Measurements from ENCODE around the gene ENDOU. TPM values are rescaled to one million over a fixed set of nuclear protein-coding genes. Genes with fewer than 3 reads are reported as not detected.

The ENDOU gene
- total RNA-seq, 2 experiments from 2014 or later = 0.19 TPM; not detected in 1

DNA sequence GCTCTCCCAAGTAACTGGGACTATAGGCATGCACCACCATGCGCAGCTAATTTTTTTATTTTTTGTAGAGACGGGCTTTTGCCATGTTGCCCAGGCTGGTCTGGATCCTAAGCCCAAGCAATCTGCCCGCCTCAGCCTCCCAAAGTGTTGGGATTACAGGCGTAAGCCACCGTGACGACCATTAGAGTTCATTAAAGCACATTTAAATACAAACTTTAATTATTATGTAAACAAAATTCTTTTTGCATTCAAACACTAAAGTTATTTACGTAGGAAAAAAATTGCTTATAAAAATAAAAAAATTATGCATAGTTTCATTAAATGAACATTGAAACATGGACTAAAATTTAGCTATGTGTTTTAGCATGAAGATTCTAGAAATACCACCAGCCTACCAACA, 26.7 kb downstream of the ENDOU start:
- no peaks in the 10 kb centered on the region for H3K9me2 ChIP-seq (ENCODE audit: insufficient read depth, low read length)
- no peak for DNase-seq (ENCODE audit: low spot score)
- intact Hi-C loops (cut with micrococcal nuclease; ENCODE audit: unreplicated experiment) = no loop called here
- no peak overlapping the region for H3K4me2 ChIP-seq (ENCODE audit: low read length)
- ChIA-PET CTCF (ENCODE audit: unreplicated experiment) (no interaction called here), POLR2A (interaction anchor here (0.8 kb wide), 1 partner anchor 13 kb away, joined by 4 read pairs; no protein-coding TSS in a partner anchor)
- H3K36me3 ChIP-seq (ENCODE audit: insufficient read depth, low read length) = peaks cover 86% of the 10 kb centered on the region
- H3K27ac ChIP-seq (ENCODE audit: low read depth, low read length, poor library complexity, severe bottlenecking) = no peak overlapping the region
- BruUV-seq (replicated peaks) = no TSS peak
- H4K20me1 ChIP-seq (ENCODE audit: insufficient read depth, low read length) = no peaks in the 10 kb centered on the region
- no peak for TF ChIP-seq EZH2phosphoT487 (IDR thresholded peaks at IDR 0.05; ENCODE audit: borderline replicate concordance, low read depth, low read length)
- TF ChIP-seq, protein P1, sequence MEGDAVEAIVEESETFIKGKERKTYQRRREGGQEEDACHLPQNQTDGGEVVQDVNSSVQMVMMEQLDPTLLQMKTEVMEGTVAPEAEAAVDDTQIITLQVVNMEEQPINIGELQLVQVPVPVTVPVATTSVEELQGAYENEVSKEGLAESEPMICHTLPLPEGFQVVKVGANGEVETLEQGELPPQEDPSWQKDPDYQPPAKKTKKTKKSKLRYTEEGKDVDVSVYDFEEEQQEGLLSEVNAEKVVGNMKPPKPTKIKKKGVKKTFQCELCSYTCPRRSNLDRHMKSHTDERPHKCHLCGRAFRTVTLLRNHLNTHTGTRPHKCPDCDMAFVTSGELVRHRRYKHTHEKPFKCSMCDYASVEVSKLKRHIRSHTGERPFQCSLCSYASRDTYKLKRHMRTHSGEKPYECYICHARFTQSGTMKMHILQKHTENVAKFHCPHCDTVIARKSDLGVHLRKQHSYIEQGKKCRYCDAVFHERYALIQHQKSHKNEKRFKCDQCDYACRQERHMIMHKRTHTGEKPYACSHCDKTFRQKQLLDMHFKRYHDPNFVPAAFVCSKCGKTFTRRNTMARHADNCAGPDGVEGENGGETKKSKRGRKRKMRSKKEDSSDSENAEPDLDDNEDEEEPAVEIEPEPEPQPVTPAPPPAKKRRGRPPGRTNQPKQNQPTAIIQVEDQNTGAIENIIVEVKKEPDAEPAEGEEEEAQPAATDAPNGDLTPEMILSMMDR (conservative IDR thresholded peaks at IDR 0.05; ENCODE audit: low read length) = no peak
- no peak overlapping the region for H3K4me3 ChIP-seq (ENCODE audit: low read depth, low read length, poor library complexity, severe bottlenecking)
- no peak overlapping the region for H2AFZ ChIP-seq (ENCODE audit: low read length)
- H3K4me1 ChIP-seq (ENCODE audit: insufficient read depth, low read length, poor library complexity, severe bottlenecking) = peaks cover 12% of the 10 kb centered on the region
- peaks cover 27% of the 10 kb centered on the region for H3K79me2 ChIP-seq (ENCODE audit: insufficient read depth, low read depth, low read length)
- no peaks in the 10 kb centered on the region for H3K9me3 ChIP-seq (ENCODE audit: low read length)

DNA sequence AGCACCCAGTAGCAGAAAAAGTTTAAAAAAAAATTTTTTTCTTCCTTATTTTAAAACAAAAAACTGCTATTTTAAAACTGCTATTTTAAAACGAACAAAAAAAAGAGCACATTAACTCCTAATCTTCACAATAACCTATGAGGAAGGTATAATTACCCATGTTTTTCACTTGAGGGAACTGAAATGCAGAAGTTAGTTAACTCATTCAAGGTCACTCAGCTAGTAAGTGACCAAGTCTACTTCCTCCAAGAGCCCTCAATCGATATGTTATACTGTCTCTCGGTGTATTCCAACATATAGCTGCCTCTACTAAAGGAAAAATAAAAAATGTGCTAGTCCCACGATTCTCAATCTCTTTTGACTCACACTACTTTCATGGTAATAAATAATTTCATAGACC, 27.2 kb downstream of the ENDOU start:
- POLR2A ChIA-PET = interaction anchor here (0.7 to 0.8 kb wide), 4 partner anchors 11 to 1178 kb away, joined by 3 to 4 read pairs (median 3); no protein-coding TSS in a partner anchor
- 0 out of 2 replicates have a peak overlapping the region, but pooled peaks have one; percentile 14 for H3K4me2 ChIP-seq (ENCODE audit: low read length)
- no TSS peak for BruUV-seq (replicated peaks)

DNA sequence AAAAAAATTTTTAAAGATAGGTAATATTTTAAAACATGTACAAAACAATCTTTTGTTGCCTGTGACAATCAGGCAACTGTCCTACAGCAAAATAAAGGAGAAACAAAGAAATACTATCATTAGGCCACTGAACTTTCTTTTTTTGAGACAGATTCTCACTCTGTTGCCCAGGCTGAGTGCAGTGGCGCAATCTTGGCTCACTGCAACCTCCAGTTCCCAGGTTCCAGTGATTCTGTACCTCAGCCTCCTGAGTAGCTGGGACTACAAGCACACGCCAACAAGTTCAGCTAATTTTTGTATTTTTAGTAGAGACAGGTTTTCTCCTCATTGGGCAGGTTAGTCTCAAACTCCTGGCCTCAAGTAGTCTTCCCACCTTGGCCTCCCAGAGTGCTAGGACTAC, 36.1 kb downstream of the ENDOU start:
- no peaks in the 10 kb centered on the region for H3K4me1 ChIP-seq (ENCODE audit: insufficient read depth, low read length, poor library complexity, severe bottlenecking)
- POLR2A ChIA-PET = no interaction called here
- H3K9me2 ChIP-seq (ENCODE audit: insufficient read depth, low read length) = no peaks in the 10 kb centered on the region
- H3K4me3 ChIP-seq (ENCODE audit: low read depth, low read length, poor library complexity, severe bottlenecking) = no peak overlapping the region
- H3K4me2 ChIP-seq (ENCODE audit: low read length) = no peak overlapping the region
- no peak for DNase-seq (ENCODE audit: low spot score)
- H3K27ac ChIP-seq (ENCODE audit: low read depth, low read length, poor library complexity, severe bottlenecking) = no peak overlapping the region
- no peaks in the 10 kb centered on the region for H3K79me2 ChIP-seq (ENCODE audit: insufficient read depth, low read depth, low read length)
- peaks cover 82% of the 10 kb centered on the region for H3K36me3 ChIP-seq (ENCODE audit: insufficient read depth, low read length)
- H3K9me3 ChIP-seq (ENCODE audit: low read length) = no peaks in the 10 kb centered on the region
- no peak overlapping the region for H2AFZ ChIP-seq (ENCODE audit: low read length)
- H4K20me1 ChIP-seq (ENCODE audit: insufficient read depth, low read length) = no peaks in the 10 kb centered on the region
- no TSS peak for BruUV-seq (replicated peaks)
- CTCF ChIA-PET (ENCODE audit: unreplicated experiment) = no interaction called here
- intact Hi-C loops (cut with micrococcal nuclease; ENCODE audit: unreplicated experiment) = loop anchor here (5.0 kb wide), 1 partner anchor 657 kb away; no protein-coding TSS in a partner anchor
- no peak for TF ChIP-seq EZH2phosphoT487 (IDR thresholded peaks at IDR 0.05; ENCODE audit: borderline replicate concordance, low read depth, low read length)
- TF ChIP-seq, protein P1 (conservative IDR thresholded peaks at IDR 0.05; ENCODE audit: low read length) = no peak

More for the DNA sequence above, 27.2 kb downstream of the ENDOU start:
- Histone ChIP-seq H3K36me3 (ENCODE audit: insufficient read depth, low read length) (peaks cover 86% of the 10 kb centered on the region), H3K27ac (ENCODE audit: low read depth, low read length, poor library complexity, severe bottlenecking) (no peak overlapping the region), H4K20me1 (ENCODE audit: insufficient read depth, low read length) (no peaks in the 10 kb centered on the region), H3K9me2 (ENCODE audit: insufficient read depth, low read length) (no peaks in the 10 kb centered on the region), H3K79me2 (ENCODE audit: insufficient read depth, low read depth, low read length) (peaks cover 21% of the 10 kb centered on the region), H3K4me1 (ENCODE audit: insufficient read depth, low read length, poor library complexity, severe bottlenecking) (peaks cover 8% of the 10 kb centered on the region), H3K9me3 (ENCODE audit: low read length) (no peaks in the 10 kb centered on the region), H3K4me3 (ENCODE audit: low read depth, low read length, poor library complexity, severe bottlenecking) (no peak overlapping the region), H2AFZ (ENCODE audit: low read length) (no peak overlapping the region)
- CTCF ChIA-PET (ENCODE audit: unreplicated experiment) = no interaction called here
- TF ChIP-seq, protein P1 (conservative IDR thresholded peaks at IDR 0.05; ENCODE audit: low read length) = no peak
- no peak for TF ChIP-seq EZH2phosphoT487 (IDR thresholded peaks at IDR 0.05; ENCODE audit: borderline replicate concordance, low read depth, low read length)
- intact Hi-C loops (cut with micrococcal nuclease; ENCODE audit: unreplicated experiment) = no loop called here
- DNase-seq (ENCODE audit: low spot score) = no peak
